T1000 (cell line): ENCODE data around the gene NEXN.
"Not testable (repeated sequence)": the region's sequence is repeated elsewhere in the genome, so short reads cannot be mapped to it uniquely, and the experiment has no call there.

Experiments used
- DNase-seq: peaks from one replicate; lab custom pipeline; 2025; ENCODE audit warnings: mixed read lengths; lab: John Stamatoyannopoulos, UW

NEXN gene

DNA sequence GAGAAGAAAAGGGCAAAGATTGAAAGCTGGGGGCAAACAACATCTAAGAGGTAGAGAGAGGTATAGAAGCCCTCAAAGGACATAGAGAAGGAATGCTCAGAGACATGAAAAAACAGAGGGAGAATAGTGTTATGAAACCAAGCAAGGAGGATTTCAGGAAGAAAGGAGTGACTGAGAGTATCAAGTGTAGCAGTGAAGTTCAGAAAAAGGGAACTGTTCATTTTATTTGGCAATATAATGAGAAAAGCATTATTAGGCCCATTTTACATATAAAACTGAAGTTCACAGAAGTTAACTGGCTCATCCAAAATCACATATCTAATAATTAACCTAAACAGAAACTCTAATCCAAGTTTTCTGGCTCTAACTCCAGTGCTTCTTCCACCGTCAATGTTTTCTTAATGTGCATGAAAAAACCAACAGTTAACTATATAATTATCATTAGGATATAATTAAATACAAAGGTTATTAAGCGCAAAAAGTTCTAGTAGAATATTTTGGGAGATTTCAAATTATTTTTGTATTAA lies 17.7 kb downstream of the NEXN start:
- DNase-seq: no peak

DNA sequence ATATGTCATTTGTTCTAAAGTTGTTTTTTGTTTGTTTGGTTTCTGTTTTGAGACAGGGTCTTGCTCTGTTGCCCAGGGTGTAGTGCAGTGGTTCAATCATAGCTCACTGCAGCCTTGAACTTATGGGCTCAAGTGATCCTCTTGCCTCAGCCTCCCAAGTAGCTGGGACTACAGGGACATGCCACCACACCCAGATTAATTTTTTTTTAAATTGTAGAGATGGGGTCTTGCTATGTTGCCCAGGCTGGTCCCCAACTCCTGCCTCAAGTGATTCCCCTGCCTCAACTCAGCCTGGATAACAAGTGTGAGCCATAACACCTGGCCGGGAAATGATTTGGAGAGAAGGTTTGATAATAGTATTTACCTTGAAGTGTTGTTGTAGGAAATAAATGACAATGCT lies 18.2 kb downstream of the NEXN start:
- DNase-seq: no peak

GRCh38 chr1:77910116-77910515 lies 21.7 kb downstream of the NEXN start:
- no peak for DNase-seq

DNA sequence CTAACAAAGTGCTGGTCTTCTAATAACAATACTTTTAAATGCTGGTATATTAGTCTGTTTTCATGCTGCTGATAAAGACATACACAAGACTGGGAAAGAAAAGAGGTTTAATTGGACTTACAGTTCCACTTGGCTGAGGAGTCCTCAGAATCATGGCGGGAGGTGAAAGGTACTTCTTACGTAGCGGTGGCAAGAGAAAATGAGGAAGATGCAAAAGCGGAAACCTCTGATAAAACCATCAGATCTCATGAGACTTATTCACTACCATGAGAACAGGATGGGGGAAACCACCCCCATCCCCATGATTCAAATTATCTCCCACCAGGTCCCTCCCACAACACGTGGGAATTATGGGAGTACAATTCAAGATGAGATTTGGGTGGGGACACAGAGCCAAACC lies 30.5 kb downstream of the NEXN start:
- DNase-seq: not testable (repeated sequence)

- no peak for DNase-seq
Measured at GRCh38 chr1:77925518-77925917, 37.1 kb downstream of the NEXN start.

- no peak for DNase-seq
Measured at GRCh38 chr1:77925956-77926355, 37.5 kb downstream of the NEXN start.

GRCh38 chr1:77926561-77927357 lies 38.3 kb downstream of the NEXN start:
- DNase-seq: no peak

GRCh38 chr1:77927414-77927813 lies 39.0 kb downstream of the NEXN start:
- no peak for DNase-seq

DNA sequence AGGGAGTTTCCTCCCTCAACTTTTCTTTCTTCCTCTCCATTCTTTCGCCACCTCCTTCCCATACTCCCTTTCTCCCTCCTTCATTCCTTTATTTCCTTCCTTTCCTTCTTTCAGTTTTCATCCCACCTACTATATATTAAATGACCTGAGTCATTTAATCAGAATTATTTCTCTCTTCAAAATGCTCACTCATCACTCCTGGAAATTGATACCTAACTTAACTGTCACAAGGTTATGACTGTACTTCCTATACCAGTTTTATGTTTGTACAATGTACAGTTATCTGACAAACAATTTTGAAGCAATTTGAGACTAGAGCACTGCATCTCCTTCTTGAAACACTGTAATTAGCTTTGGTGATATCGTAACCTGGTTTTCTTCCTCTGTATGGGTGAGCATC lies 41.4 kb downstream of the NEXN start:
- DNase-seq: no peak

- no peak for DNase-seq
Measured at GRCh38 chr1:77938651-77939050, 50.2 kb downstream of the NEXN start.

GRCh38 chr1:77940921-77941570 lies 52.6 kb downstream of the NEXN start:
- no peak for DNase-seq

GRCh38 chr1:77942400-77943140 lies 54.1 kb downstream of the NEXN start:
- no peak for DNase-seq

DNA sequence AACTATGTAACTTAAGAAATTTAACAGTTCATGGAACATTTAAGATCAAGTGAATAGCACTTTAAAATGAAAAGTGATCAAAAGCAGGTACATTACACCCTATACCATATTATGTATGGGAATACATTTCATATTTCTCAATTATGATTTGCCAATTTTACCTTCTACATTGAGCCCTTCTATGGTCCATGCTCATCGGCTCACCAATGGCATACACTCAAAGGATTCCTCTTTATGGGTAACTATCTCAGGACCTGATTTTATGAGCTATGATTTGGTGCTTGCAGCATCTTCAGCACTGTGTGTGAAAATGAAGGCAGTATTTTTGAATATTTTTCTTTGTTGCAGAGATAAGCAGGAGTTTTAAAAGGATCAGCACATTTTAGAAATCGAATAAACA lies 56.9 kb downstream of the NEXN start:
- DNase-seq: no peak

GRCh38 chr1:77948841-77949424 lies 60.5 kb downstream of the NEXN start:
- no peak for DNase-seq

DNA sequence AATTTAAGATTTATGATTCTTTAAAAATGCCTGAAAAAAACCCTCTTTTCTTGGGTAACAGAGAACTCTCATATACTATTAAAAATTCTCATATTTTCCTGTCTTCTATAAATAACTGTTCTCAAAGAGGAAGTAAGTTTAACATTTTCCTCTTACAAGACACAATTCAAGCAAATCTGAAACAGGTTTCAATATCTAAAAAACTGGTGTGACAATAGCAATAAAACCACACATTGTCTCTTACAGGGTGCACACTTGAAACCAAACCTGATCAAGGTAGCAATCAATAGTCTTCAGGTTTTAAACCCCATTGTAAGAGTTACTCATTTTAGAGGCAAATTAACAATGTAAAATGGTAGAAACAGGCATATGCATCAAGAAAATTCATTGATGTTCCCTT lies 62.4 kb downstream of the NEXN start:
- DNase-seq: no peak

DNA sequence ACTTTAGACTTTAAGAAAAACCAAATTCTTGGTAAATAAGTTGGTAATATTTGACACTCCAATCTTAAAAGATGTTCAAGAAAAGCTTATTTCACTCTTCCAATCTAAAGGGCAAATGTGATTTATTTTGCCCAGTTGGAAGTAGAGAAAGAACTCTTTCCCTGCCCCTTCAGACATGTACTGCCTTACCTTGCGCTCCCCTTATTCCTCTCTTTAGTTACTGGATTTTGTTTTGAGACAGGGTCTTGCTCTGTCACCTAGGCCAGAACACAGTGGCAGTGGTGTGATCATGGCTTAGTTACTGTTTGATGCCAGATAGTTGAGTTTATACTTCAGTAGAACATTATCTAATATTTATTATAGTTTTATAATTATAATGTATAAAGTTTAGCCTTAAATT lies 62.9 kb downstream of the NEXN start:
- DNase-seq: no peak

GRCh38 chr1:77953907-77954306 lies 65.5 kb downstream of the NEXN start:
- DNase-seq: no peak

DNA sequence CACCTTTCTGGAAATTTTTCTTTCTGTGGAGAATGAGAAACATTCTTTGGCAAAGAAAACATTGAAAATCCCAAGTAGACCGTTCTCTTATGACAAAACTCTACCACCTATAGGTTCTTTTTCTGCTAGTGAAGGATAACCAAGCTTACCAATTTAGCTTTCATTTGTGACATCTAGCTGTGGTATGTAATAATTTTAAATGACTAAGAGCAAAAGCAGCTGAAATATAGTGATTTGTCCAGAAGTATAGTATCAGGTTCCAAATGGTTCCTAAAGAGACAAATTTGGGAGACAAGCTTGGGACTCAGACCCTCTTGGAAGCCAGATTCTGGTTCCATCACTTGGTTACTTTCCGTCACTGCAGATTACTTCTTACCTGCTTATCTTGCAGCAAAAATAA lies 66.1 kb downstream of the NEXN start:
- DNase-seq: no peak

DNA sequence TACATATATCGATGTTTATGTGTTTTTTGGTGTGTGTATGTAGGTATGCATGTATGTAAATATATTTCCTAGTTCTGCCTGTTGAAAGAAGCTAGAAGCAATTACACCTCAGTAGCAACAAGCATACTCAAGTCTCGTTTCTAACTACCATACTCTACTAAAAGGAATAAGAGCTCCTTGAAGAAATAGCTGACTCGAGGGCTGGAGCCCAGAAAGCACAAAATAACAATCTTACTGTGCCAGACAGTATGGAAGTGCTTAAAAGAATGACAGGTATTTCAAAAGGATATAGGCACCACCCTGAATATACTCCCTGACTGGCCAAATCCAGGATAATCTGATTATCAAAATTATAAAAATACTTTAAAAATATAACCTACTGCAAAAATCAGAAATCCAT lies 67.3 kb downstream of the NEXN start:
- DNase-seq: no peak

DNA sequence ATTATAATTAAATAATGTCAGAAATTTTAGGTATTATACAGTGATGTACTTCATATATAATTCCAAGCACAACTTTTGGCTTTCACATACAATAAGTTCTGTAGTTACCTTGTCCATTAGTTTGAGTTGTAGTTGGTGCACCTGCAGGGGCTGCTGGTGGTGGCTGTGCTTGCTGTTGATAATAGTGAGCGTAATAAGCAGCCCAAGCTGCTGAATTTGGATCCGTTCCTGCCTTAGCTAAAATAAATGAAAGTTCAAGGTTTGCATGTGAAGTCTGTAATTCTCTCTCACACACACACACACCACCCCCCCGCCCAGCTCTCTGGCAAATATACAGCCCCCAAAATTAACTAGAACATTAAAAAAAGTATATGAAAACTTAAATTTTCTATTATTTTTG lies 68.0 kb downstream of the NEXN start:
- no peak for DNase-seq

DNA sequence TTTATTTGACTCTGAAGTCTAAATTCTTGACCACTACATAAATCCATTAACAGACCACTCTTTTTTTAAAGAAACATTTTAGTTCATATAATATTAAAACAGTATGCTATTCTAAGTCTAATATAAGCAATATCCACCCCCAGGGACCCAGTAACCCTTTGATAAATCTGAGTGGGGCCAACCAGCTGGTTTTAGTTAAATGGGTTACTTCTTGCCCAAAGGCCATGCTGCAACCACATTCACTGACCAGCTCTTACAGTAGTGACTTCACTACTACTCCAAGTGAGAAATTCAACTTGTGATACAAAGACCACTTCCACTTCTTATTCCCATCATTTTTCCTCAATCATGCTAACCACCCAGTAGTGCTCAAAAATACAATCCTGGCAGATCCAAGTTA lies 70.0 kb downstream of the NEXN start:
- DNase-seq: no peak

DNA sequence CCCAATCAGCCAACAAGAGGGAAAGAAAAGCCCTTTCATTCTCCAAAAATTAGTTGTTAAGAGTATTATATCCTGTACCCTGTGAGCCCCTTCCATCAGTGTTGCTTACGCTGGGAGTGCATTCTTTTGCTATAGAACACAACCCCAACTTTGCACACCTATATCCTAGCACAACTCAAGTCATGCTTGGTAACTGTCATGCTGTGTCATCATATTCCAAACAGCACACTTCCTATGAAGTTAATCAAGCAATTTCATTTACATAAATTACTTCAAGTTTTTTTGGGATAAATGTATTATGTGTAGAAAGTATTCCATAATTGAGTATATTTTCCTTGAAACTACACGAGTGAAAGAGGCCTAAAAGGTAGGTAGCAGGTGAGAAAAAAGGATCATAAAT lies 70.4 kb downstream of the NEXN start:
- DNase-seq: no peak
